Thymus (tissue), 11 donors: ENCODE results near the gene SNRPA1. TPM values are rescaled to one million over a fixed set of nuclear protein-coding genes. Genes with fewer than 3 reads are reported as not detected.

Experiments
- DNase-seq, 9 donors: peaks; one replicate each; pipeline ENCODE4 v3.0.0-alpha.2; 2013; ENCODE audit warnings: low spot score in 9 of 9, low read depth in 6 of 9, missing footprints in 1 of 9
- H3K27ac ChIP-seq, 2 donors: one replicate each; pipeline ENCODE4 v1.5.1; 2013; ENCODE audit warnings: control low read depth in 1 of 2, low read depth in 1 of 2, low read length in 1 of 2, mild to moderate bottlenecking in 1 of 2, moderate library complexity in 1 of 2
- H3K27me3 ChIP-seq, 2 donors: one replicate each; pipeline ENCODE4 v1.5.1; 2013; ENCODE audit warnings: low read length in 1 of 2; ENCODE audit not compliant: control insufficient read depth in 2 of 2, insufficient read depth in 1 of 2
- H3K36me3 ChIP-seq, 2 donors: one replicate each; pipeline ENCODE4 v1.5.1; 2013; ENCODE audit warnings: low read length in 1 of 2, mild to moderate bottlenecking in 1 of 2, moderate library complexity in 1 of 2; ENCODE audit not compliant: control insufficient read depth in 2 of 2, insufficient read depth in 2 of 2
- H3K4me1 ChIP-seq, 2 donors: one replicate each; pipeline ENCODE4 v1.5.1; 2013; ENCODE audit warnings: low read length in 2 of 2; ENCODE audit not compliant: control insufficient read depth in 2 of 2, insufficient read depth in 2 of 2
- H3K4me3 ChIP-seq, 2 donors: one replicate each; pipeline ENCODE4 v1.5.1; 2013; ENCODE audit warnings: low read length in 2 of 2, control low read depth in 1 of 2, mild to moderate bottlenecking in 1 of 2
- H3K9me3 ChIP-seq, 2 donors: one replicate each; pipeline ENCODE4 v1.5.1; 2013; ENCODE audit warnings: low read length in 1 of 2, mild to moderate bottlenecking in 1 of 2; ENCODE audit not compliant: control insufficient read depth in 2 of 2, insufficient read depth in 1 of 2
- WGBS: extraction: QIAGEN DNeasy Blood & Tissue Kit; methylation state at CpG from one replicate; pipeline ENCODE4 v1.1.7; 2013; 5-methylcytosine and 5-hydroxymethylcytosine counted together
- polyA plus RNA-seq: library from polyadenylated mRNA; stranded (reverse); fragments of 200-250 nt; gene quantifications from one replicate; pipeline ENCODE4 v1.2.3, GENCODE V29; 2013
- total RNA-seq: library from RNA; stranded (reverse); fragments of 120-200 nt; gene quantifications from one replicate; pipeline ENCODE4 v1.2.4, GENCODE V29; 2013
- donor health status: healthy.

SNRPA1 gene
- total and polyA plus RNA-seq, 2 donors: 47.7 to 71.4 TPM

GRCh38 chr15:101242999-101243336 lies 52.1 kb downstream of the SNRPA1 start:
- Histone ChIP-seq H3K4me3 (no peak overlapping the region), H3K4me1 (peaks cover 34 to 44% of the 10 kb centered on the region in 2 donors), H3K9me3 (no peaks in the 10 kb centered on the region), H3K27me3 (no peaks in the 10 kb centered on the region), H3K27ac (peak overlapping the region in 1 of 2 donors; percentile 68), H3K36me3 (no peaks in the 10 kb centered on the region)
- 76% methylated on average over 6 of the region's 6 CpGs for WGBS
- no peak for DNase-seq

- Histone ChIP-seq H3K4me1 (peaks cover 34 to 44% of the 10 kb centered on the region in 2 donors), H3K36me3 (no peaks in the 10 kb centered on the region), H3K27me3 (no peaks in the 10 kb centered on the region), H3K4me3 (peak overlapping the region in 1 of 2 donors; percentile 23), H3K9me3 (no peaks in the 10 kb centered on the region), H3K27ac (peak overlapping the region; percentile 49 to 68)
- peak in 7 of 9 donors; percentile 36 to 83 (median 50) for DNase-seq
- 23% methylated on average over 12 of the region's 12 CpGs for WGBS
Measured at GRCh38 chr15:101242160-101242998, 52.7 kb downstream of the SNRPA1 start.

- H3K4me1 ChIP-seq: peaks cover 34 to 43% of the 10 kb centered on the region in 2 donors
- H3K36me3 ChIP-seq: no peaks in the 10 kb centered on the region
- no peaks in the 10 kb centered on the region for H3K9me3 ChIP-seq
- no peak overlapping the region for H3K4me3 ChIP-seq
- WGBS: 89% methylated on average over 5 of the region's 5 CpGs
- no peak overlapping the region for H3K27ac ChIP-seq
- no peaks in the 10 kb centered on the region for H3K27me3 ChIP-seq
- no peak for DNase-seq
Measured at GRCh38 chr15:101240358-101240757, 54.7 kb downstream of the SNRPA1 start.

GRCh38 chr15:101239724-101240136 lies 55.3 kb downstream of the SNRPA1 start:
- 15% methylated on average over 6 of the region's 6 CpGs for WGBS
- Histone ChIP-seq H3K36me3 (no peaks in the 10 kb centered on the region), H3K4me1 (peaks cover 29 to 37% of the 10 kb centered on the region in 2 donors), H3K9me3 (no peaks in the 10 kb centered on the region), H3K27ac (peak overlapping the region in 1 of 2 donors; percentile 15), H3K27me3 (no peaks in the 10 kb centered on the region), H3K4me3 (no peak overlapping the region)
- DNase-seq: peak in 1 of 9 donors; percentile 33

- Histone ChIP-seq H3K27ac (no peak overlapping the region), H3K27me3 (no peaks in the 10 kb centered on the region), H3K4me3 (no peak overlapping the region), H3K4me1 (peaks cover 6 to 19% of the 10 kb centered on the region in 2 donors), H3K9me3 (no peaks in the 10 kb centered on the region), H3K36me3 (no peaks in the 10 kb centered on the region)
- DNase-seq: no peak
- WGBS: 86% methylated on average over 12 of the region's 12 CpGs
Measured at GRCh38 chr15:101237251-101237650, 57.8 kb downstream of the SNRPA1 start.

GRCh38 chr15:101233651-101234280 lies 61.3 kb downstream of the SNRPA1 start:
- H3K27me3 ChIP-seq: no peaks in the 10 kb centered on the region
- H3K4me1 ChIP-seq: peaks cover 0 to 4% of the 10 kb centered on the region in 2 donors
- no peak for DNase-seq
- WGBS: 89% methylated on average over 5 of the region's 5 CpGs
- H3K4me3 ChIP-seq: no peak overlapping the region
- no peaks in the 10 kb centered on the region for H3K36me3 ChIP-seq
- H3K9me3 ChIP-seq: no peaks in the 10 kb centered on the region
- H3K27ac ChIP-seq: peak overlapping the region in 1 of 2 donors; percentile 49

GRCh38 chr15:101232677-101233076 lies 62.4 kb downstream of the SNRPA1 start:
- no peaks in the 10 kb centered on the region for H3K27me3 ChIP-seq
- peak overlapping the region in 1 of 2 donors; percentile 56 for H3K27ac ChIP-seq
- WGBS: 86% methylated on average over 5 of the region's 5 CpGs
- no peaks in the 10 kb centered on the region for H3K9me3 ChIP-seq
- peaks cover 0 to 4% of the 10 kb centered on the region in 2 donors for H3K4me1 ChIP-seq
- H3K4me3 ChIP-seq: no peak overlapping the region
- no peak for DNase-seq
- no peaks in the 10 kb centered on the region for H3K36me3 ChIP-seq
